Measurements from ENCODE around the gene MARK4. TPM values are rescaled to one million over a fixed set of nuclear protein-coding genes. Genes with fewer than 3 reads are reported as not detected.

The MARK4 gene
- total and polyA plus RNA-seq, 4 donors, result 3.5 to 11.1 (median 6.1) TPM

- no peak for TF ChIP-seq HNF4A (conservative IDR thresholded peaks at IDR 0.05)
- TF ChIP-seq, protein P1, sequence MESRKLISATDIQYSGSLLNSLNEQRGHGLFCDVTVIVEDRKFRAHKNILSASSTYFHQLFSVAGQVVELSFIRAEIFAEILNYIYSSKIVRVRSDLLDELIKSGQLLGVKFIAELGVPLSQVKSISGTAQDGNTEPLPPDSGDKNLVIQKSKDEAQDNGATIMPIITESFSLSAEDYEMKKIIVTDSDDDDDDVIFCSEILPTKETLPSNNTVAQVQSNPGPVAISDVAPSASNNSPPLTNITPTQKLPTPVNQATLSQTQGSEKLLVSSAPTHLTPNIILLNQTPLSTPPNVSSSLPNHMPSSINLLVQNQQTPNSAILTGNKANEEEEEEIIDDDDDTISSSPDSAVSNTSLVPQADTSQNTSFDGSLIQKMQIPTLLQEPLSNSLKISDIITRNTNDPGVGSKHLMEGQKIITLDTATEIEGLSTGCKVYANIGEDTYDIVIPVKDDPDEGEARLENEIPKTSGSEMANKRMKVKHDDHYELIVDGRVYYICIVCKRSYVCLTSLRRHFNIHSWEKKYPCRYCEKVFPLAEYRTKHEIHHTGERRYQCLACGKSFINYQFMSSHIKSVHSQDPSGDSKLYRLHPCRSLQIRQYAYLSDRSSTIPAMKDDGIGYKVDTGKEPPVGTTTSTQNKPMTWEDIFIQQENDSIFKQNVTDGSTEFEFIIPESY (IDR thresholded peaks at IDR 0.05), result no peak
- no peak for TF ChIP-seq RAD21 (IDR thresholded peaks at IDR 0.05)
- TF ChIP-seq MAX (IDR thresholded peaks at IDR 0.05), result no peak
- no peak for TF ChIP-seq SP1 (IDR thresholded peaks at IDR 0.05)
Measured at GRCh38 chr19:45275370-45275971, 24.4 kb downstream of the MARK4 start (continued).

GRCh38 chr19:45276284-45276687 lies 25.2 kb downstream of the MARK4 start:
- Histone ChIP-seq H3K9ac (ENCODE audit: low read depth in 1 of 2, low read length in 2 of 2) (no peak overlapping the region), H3K4me1 (ENCODE audit: control insufficient read depth in 4 of 4, insufficient read depth in 4 of 4, low read length in 3 of 4) (peaks cover 12 to 56% (median 43%) of the 10 kb centered on the region in 4 donors), H3K27ac (ENCODE audit: low read depth in 1 of 2, low read length in 2 of 2) (no peak overlapping the region), H3K9me3 (ENCODE audit: control insufficient read depth in 4 of 4, low read length in 3 of 4) (no peaks in the 10 kb centered on the region), H3K27me3 (ENCODE audit: control insufficient read depth in 4 of 4, insufficient read depth in 4 of 4, low read length in 3 of 4) (no peaks in the 10 kb centered on the region), H3K4me3 (ENCODE audit: low read depth in 1 of 3, low read length in 3 of 3) (no peak overlapping the region), H3K36me3 (ENCODE audit: control insufficient read depth in 4 of 4, insufficient read depth in 3 of 4, low read depth in 1 of 4, low read length in 3 of 4) (peaks cover 0 to 9% (median 6%) of the 10 kb centered on the region in 4 donors)
- DNase-seq (ENCODE audit: low spot score), result no peak
- TF ChIP-seq, protein P2, sequence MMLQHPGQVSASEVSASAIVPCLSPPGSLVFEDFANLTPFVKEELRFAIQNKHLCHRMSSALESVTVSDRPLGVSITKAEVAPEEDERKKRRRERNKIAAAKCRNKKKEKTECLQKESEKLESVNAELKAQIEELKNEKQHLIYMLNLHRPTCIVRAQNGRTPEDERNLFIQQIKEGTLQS (IDR thresholded peaks at IDR 0.05), result no peak
- TF ChIP-seq RAD21 (IDR thresholded peaks at IDR 0.05) (no peak), TAF1 (conservative IDR thresholded peaks at IDR 0.05) (no peak), HNF4G (IDR thresholded peaks at IDR 0.05) (no peak), RXRA (IDR thresholded peaks at IDR 0.05) (no peak), GABPA (IDR thresholded peaks at IDR 0.05 in 1 of 2, conservative IDR thresholded peaks at IDR 0.05 in 1 of 2) (no peak), FOXA2 (IDR thresholded peaks at IDR 0.05) (no peak), CTCF (IDR thresholded peaks at IDR 0.05; ENCODE audit: low read depth, low read length, missing input control) (no peak), HNF4A (conservative IDR thresholded peaks at IDR 0.05) (no peak)
- TF ChIP-seq, protein P1 (IDR thresholded peaks at IDR 0.05), result no peak
- WGBS, result 76% methylated on average over 7 of the region's 7 CpGs

- 96% methylated on average over 10 of the region's 10 CpGs for WGBS
- H3K27me3 ChIP-seq (ENCODE audit: control insufficient read depth in 4 of 4, insufficient read depth in 4 of 4, low read length in 3 of 4), result no peaks in the 10 kb centered on the region
- no peak overlapping the region for H3K27ac ChIP-seq (ENCODE audit: low read depth in 1 of 2, low read length in 2 of 2)
- no peaks in the 10 kb centered on the region for H3K9me3 ChIP-seq (ENCODE audit: control insufficient read depth in 4 of 4, low read length in 3 of 4)
- H3K36me3 ChIP-seq (ENCODE audit: control insufficient read depth in 4 of 4, insufficient read depth in 3 of 4, low read depth in 1 of 4, low read length in 3 of 4), result peaks cover 0 to 8% (median 4%) of the 10 kb centered on the region in 4 donors
- no peak overlapping the region for H3K4me3 ChIP-seq (ENCODE audit: low read depth in 1 of 3, low read length in 3 of 3)
- H3K4me1 ChIP-seq (ENCODE audit: control insufficient read depth in 4 of 4, insufficient read depth in 4 of 4, low read length in 3 of 4), result peaks cover 13 to 44% (median 32%) of the 10 kb centered on the region in 4 donors
- no peak for DNase-seq (ENCODE audit: low spot score)
- TF ChIP-seq YY1 (IDR thresholded peaks at IDR 0.05), result no peak
- TF ChIP-seq NR2F2 (IDR thresholded peaks at IDR 0.05), result no peak
- TF ChIP-seq, protein P1 (IDR thresholded peaks at IDR 0.05), result no peak
- H3K9ac ChIP-seq (ENCODE audit: low read depth in 1 of 2, low read length in 2 of 2), result no peak overlapping the region
Measured at GRCh38 chr19:45278087-45278486, 27.0 kb downstream of the MARK4 start.

Measured in liver (tissue), 9 donors.